ENCODE data around the gene RCCD1. TPM values are rescaled to one million over a fixed set of nuclear protein-coding genes. Genes with fewer than 3 reads are reported as not detected.

RCCD1 gene
- total RNA-seq, 2 donors from 2014 or later = 5.1 to 7.4 TPM

- intact Hi-C loops (cut with DNase I) = no loop called here
Measured at GRCh38 chr15:90934949-90935751, 19.5 kb upstream of the RCCD1 start, which contains the start of gene UNC45A. Gene UNC45A, plus strand, starts transcription at chr15:90935285. Its CDS starts 40 bp downstream, at chr15:90935325.

DNA sequence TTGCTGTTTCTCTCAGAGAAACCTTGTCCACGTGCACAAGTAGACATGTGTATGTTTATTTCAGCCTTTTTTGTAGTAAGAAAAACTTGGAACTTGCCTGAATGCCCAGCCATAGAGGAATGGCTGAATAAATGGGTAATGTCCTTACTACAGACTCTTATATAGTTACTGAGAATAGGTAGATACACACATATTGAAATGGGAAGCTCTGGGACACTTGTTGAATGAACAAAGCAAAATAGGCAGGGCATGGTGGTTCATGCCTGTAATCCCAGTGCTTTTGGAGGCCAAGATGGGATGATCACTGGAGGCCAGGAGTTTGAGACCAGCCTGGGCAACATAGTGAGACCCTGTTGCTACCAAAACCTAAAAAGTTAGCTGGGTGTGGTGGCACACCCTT is 17.9 kb upstream of the RCCD1 start:
- no peak for DNase-seq (ENCODE audit: low spot score)
- intact Hi-C loops (cut with DNase I) = no loop called here

More at GRCh38 chr15:90934949-90935751, 19.5 kb upstream of the RCCD1 start, which contains the start of gene UNC45A:
- peak; percentile 98 for DNase-seq (ENCODE audit: low spot score)

- intact Hi-C loops (cut with DNase I) = no loop called here
- DNase-seq (ENCODE audit: low spot score) = no peak
Measured at GRCh38 chr15:90938261-90938660, 16.4 kb upstream of the RCCD1 start.

DNA sequence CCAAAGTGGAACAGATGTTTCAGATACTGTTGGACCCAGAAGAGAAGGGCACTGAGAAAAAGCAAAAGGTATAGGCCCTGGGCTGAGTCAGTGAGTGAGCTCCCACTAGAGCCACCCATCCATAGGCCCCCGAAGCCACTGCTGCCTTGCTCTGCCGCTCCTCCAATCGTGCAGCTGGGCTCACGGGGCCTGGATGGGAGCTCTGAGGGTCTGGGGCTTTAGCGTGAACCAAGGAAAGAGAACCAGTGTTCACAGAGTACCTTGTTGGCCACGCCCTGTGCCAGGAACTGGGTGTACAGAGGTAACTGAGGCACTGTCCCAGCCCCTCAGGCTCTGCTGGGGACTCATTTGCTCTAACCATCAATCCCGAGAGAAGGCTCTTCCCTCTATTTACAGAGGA is 14.9 kb upstream of the RCCD1 start:
- no peak for DNase-seq (ENCODE audit: low spot score)
- intact Hi-C loops (cut with DNase I) = loop anchor here in 1 of 2 donors (10.0 kb wide), 1 partner anchor 55 kb away; the partner anchor contains the start of gene FES

DNA sequence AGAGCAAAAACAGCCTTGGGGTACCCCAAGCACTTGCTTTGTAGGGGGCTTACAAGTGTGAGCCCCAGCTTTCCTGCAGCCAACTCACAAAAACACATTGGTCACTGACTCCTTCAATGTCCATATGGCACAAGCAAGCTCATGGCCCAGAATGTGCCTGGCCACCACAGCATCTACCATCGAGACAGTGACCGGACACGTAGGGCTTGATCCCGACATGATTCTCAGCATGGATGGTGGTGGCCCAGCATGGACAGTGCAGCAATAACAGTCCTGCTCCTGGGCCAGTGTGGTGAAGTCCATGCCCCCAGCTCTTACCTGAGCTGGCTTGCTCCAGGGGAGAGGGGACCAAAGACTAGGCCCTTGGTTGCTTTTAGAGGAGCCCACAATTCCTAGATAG is 13.6 kb upstream of the RCCD1 start:
- DNase-seq (ENCODE audit: low spot score) = no peak
- intact Hi-C loops (cut with DNase I) = loop anchor here in 1 of 2 donors (10.0 kb wide), 1 partner anchor 56 kb away; the partner anchor contains the start of gene FES

DNA sequence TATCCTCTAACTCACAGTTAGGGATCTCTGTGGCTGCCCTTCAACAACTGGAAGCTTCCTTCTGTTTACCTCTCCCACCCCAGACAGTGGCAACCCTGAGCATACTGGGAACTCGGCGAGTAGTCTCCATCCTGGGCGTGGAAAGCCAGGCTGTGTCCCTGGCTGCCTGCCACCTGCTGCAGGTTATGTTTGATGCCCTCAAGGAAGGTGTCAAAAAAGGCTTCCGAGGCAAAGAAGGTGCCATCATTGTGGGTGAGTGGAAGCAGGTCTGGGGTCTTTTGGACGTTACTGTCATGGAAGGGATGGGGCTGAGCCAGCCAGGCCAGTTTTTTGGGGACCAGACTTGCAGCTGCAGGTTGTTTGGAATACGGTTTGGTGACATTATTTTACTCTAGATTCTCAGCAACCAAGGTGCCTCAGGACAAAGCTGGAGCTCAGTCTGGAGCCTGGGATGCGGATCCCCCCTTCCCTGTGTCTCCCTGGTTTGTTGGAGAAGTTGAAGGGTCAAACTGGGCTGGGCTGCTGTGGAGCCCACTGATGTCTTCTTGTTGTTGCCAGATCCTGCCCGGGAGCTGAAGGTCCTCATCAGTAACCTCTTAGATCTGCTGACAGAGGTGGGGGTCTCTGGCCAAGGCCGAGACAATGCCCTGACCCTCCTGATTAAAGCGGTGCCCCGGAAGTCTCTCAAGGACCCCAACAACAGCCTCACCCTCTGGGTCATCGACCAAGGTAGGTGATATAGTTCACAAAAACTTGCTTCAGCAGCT is 12.1 kb upstream of the RCCD1 start:
- intact Hi-C loops (cut with DNase I) = loop anchor here in 1 of 2 donors (10.0 kb wide), 1 partner anchor 58 kb away; the partner anchor contains the start of gene FES

GRCh38 chr15:90945091-90945490 is 9.6 kb upstream of the RCCD1 start:
- DNase-seq (ENCODE audit: low spot score) = no peak
- intact Hi-C loops (cut with DNase I) = loop anchor here in 1 of 2 donors (10.0 kb wide), 1 partner anchor 60 kb away; the partner anchor contains the start of gene FES

More for the DNA sequence above, 12.1 kb upstream of the RCCD1 start:
- DNase-seq (ENCODE audit: low spot score) = no peak

DNA sequence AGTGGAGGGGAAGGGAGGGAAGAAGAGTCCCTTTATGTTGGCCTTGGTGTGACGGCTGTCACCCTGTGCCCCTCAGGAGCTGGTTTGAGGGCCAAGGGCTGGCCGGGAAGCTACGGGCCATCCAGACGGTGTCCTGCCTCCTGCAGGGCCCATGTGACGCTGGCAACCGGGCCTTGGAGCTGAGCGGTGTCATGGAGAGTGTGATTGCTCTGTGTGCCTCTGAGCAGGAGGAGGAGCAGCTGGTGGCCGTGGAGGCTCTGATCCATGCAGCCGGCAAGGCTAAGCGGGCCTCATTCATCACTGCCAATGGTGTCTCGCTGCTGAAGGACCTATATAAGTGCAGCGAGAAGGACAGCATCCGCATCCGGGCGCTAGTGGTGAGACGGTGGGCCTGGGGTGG is 8.1 kb upstream of the RCCD1 start:
- DNase-seq (ENCODE audit: low spot score) = no peak
- intact Hi-C loops (cut with DNase I) = loop anchor here in 1 of 2 donors (10.0 kb wide), 1 partner anchor 62 kb away; the partner anchor contains the start of gene FES

GRCh38 chr15:90946941-90947576 is 7.6 kb upstream of the RCCD1 start:
- DNase-seq (ENCODE audit: low spot score) = no peak
- intact Hi-C loops (cut with DNase I) = loop anchor here in 1 of 2 donors (10.0 kb wide), 1 partner anchor 62 kb away; the partner anchor contains the start of gene FES

GRCh38 chr15:90947577-90948357 is 6.9 kb upstream of the RCCD1 start:
- DNase-seq (ENCODE audit: low spot score) = no peak
- intact Hi-C loops (cut with DNase I) = loop anchor here in 1 of 2 donors (10.0 kb wide), 1 partner anchor 63 kb away; the partner anchor contains the start of gene FES

- intact Hi-C loops (cut with DNase I) = loop anchor here in 1 of 2 donors (10.0 kb wide), 1 partner anchor 64 kb away; the partner anchor contains the start of gene FES
- no peak for DNase-seq (ENCODE audit: low spot score)
Measured at GRCh38 chr15:90948506-90948905, 6.2 kb upstream of the RCCD1 start.

DNA sequence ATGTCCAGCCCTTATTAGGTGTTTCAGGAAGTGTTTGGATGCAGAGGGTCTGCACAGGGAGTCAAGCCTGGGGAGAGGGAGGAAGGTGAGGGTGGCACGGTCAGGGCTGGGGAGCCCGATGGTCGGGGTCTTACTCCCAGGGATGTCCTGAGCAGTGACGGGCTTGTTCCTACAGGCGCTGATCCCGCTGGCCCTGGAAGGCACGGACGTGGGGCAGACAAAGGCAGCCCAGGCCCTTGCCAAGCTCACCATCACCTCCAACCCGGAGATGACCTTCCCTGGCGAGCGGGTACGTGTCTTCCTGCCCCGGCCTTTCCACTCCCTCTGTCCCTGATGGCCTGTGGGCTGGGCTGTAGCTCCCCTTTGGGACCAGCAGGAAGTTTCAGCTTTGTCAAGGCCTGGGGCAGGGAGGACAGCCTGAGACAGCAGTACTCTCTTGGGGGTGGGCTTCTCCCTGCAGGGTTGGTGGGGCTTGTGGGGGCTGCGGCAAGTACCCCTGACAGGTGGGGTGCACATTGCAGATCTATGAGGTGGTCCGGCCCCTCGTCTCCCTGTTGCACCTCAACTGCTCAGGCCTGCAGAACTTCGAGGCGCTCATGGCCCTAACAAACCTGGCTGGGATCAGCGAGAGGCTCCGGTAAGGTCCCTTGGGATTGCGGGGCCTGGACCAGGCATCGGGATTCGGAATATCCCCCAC is 4.6 kb upstream of the RCCD1 start:
- no peak for DNase-seq (ENCODE audit: low spot score)
- intact Hi-C loops (cut with DNase I) = loop anchor here in 1 of 2 donors (10.0 kb wide), 1 partner anchor 65 kb away; the partner anchor contains the start of gene FES

- intact Hi-C loops (cut with DNase I) = no loop called here
- DNase-seq (ENCODE audit: low spot score) = no peak
Measured at GRCh38 chr15:90950676-90951075, 4.0 kb upstream of the RCCD1 start.

GRCh38 chr15:90952901-90953677 is 1.6 kb upstream of the RCCD1 start:
- intact Hi-C loops (cut with DNase I) = no loop called here
- DNase-seq (ENCODE audit: low spot score) = no peak

DNA sequence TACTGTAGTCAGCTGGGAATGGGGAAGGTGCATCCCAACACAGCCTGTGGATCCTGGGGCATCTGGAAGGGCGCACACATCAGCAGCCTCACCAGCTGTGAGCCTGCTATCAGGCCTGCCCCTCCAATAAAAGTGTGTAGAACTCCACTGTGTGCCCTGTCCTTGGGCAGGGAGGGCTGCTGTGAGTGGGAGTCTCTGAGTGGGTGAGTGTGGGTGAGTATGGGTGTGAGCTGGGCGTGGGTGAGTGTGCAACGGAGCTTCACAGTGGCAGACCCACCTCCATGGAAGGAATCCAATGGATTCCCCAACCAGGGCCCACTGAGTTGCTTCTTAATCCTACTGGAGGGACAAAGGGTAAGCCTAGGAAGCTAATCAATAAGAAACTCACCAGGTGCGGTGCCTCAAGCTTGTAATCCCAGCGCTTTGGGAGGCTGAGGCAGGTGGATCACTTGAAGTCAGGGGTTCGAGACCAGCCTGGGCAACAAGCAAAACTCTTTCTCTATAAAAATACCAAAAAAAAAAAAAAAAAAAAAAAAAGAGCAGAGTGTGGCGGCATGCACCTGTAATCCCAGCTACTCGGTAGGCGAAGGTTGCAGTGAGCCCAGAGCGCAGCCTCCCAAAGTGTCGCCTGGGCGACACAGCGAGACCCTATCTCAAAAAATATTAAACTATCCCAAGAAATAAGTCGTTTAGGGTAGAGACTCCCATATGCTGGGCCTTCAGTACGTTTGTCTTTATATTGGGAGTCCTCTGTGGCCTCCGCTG is 555 bp upstream of the RCCD1 start:
- intact Hi-C loops (cut with DNase I) = no loop called here
- no peak for DNase-seq (ENCODE audit: low spot score)

DNA sequence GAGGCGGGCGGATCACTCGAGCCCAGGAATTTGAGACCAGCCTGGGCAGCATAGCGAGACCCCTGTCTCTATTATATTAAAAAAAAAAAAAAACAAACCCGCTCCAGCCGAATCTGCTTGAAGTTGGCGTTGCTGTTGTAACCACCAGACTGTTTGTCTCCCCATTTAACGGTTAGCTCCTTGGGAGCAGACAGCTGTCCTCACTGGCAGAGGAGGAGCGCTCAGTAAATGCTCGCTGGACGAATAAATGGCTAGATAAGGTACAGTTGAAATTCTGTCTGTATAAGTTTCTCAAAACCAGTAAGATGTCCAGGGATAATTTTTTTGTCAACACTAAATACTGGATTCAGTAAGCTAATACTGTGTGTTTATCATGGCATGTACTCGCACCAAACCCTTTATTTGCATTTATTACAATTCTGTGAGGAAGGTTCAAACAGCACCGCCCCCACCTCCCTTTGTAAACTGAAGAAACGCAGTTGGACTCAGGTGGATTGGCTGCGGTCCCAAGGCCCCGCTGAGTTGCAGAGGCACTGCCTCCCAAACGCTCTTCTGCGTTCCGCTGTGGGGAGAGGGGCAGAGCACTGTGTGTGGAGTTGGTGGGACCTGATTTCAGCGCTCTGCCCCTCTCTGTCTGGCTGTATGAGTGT is 1.1 kb downstream of the RCCD1 start:
- intact Hi-C loops (cut with DNase I) = loop anchor here in 1 of 2 donors (5.0 kb wide), 2 partner anchors 82 to 317 kb away; no protein-coding TSS in a partner anchor
- no peak for DNase-seq (ENCODE audit: low spot score)
